ENCODE measurements around the gene ENDOV. TPM values are rescaled to one million over a fixed set of nuclear protein-coding genes. Genes with fewer than 3 reads are reported as not detected.

Gene ENDOV
- polyA plus RNA-seq, 1 donor (not counting 4 experiments of a cell fraction or from before 2014, with no cell fraction given) = 10.9 TPM

DNA sequence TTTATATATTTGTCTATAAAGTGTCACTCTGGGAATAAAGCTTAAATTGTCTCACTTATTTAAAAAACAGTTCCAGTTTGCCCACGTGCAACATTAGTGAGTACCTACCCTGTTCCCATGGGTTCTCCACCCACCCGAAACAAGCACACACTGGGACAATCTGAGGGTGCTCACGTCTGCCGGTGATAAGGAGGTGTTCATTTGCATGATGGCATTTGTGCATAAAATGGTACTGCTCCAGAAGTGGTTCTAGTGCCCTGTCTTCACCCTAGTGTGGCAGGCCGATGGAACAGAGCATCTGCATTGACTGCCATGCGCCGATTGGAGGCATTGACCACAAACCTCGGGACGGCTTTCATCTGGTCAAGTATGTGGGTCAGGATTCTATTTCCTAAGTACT, 35.6 kb upstream of the ENDOV start:
- no peak for FAIRE-seq
- Histone ChIP-seq H3K36me3 (ENCODE audit: control insufficient read depth in 2 of 2, extremely low read depth in 1 of 2, insufficient read depth in 2 of 2, low read length in 2 of 2) (peaks cover 49 to 52% of the 10 kb centered on the region in 2 experiments), H3K27ac (ENCODE audit: control insufficient read depth, insufficient read depth, low read length) (no peak overlapping the region), H4K20me1 (ENCODE audit: control insufficient read depth, extremely low read depth, insufficient read depth, low read length) (no peaks in the 10 kb centered on the region), H3K9me1 (ENCODE audit: control insufficient read depth, extremely low read depth, insufficient read depth, low read length) (no peaks in the 10 kb centered on the region), H2AFZ (ENCODE audit: control insufficient read depth, low read length) (no peak overlapping the region), H3K4me1 (ENCODE audit: control insufficient read depth, extremely low read depth, insufficient read depth, low read length) (no peaks in the 10 kb centered on the region), H3K4me2 (ENCODE audit: control insufficient read depth, extremely low read depth, insufficient read depth, low read depth, low read length) (no peak overlapping the region), H3K9ac (ENCODE audit: control insufficient read depth, extremely low read depth, insufficient read depth, low read length) (no peak overlapping the region), H3K9me3 (ENCODE audit: control insufficient read depth, low read depth, low read length) (no peaks in the 10 kb centered on the region), H3K27me3 (ENCODE audit: control insufficient read depth, extremely low read depth, insufficient read depth, low read length) (no peaks in the 10 kb centered on the region), H3K79me2 (ENCODE audit: control insufficient read depth, insufficient read depth, low read length) (no peaks in the 10 kb centered on the region), H3K4me3 (ENCODE audit: control insufficient read depth in 2 of 3, extremely low read depth in 1 of 3, insufficient read depth in 2 of 3, low read depth in 1 of 3, low read length in 3 of 3) (no peak overlapping the region)
- TF ChIP-seq EZH2 (IDR thresholded peaks at IDR 0.05; ENCODE audit: low read length) = no peak
- TF ChIP-seq, protein P1, sequence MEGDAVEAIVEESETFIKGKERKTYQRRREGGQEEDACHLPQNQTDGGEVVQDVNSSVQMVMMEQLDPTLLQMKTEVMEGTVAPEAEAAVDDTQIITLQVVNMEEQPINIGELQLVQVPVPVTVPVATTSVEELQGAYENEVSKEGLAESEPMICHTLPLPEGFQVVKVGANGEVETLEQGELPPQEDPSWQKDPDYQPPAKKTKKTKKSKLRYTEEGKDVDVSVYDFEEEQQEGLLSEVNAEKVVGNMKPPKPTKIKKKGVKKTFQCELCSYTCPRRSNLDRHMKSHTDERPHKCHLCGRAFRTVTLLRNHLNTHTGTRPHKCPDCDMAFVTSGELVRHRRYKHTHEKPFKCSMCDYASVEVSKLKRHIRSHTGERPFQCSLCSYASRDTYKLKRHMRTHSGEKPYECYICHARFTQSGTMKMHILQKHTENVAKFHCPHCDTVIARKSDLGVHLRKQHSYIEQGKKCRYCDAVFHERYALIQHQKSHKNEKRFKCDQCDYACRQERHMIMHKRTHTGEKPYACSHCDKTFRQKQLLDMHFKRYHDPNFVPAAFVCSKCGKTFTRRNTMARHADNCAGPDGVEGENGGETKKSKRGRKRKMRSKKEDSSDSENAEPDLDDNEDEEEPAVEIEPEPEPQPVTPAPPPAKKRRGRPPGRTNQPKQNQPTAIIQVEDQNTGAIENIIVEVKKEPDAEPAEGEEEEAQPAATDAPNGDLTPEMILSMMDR (optimal IDR thresholded peaks at IDR 0.05 in 1 of 3, IDR thresholded peaks at IDR 0.05 in 1 of 3, conservative IDR thresholded peaks at IDR 0.05 in 1 of 3; ENCODE audit: extremely low read depth in 1 of 3, insufficient read depth in 2 of 3, low read length in 3 of 3) = no peak
- dilution Hi-C loops (cut with MboI; ENCODE audit: extremely low pct_ligation_motif_present, low sequenced_read_pairs) = no loop called here
- DNase-seq (ENCODE audit: low read depth, low spot score) = no peak

DNA sequence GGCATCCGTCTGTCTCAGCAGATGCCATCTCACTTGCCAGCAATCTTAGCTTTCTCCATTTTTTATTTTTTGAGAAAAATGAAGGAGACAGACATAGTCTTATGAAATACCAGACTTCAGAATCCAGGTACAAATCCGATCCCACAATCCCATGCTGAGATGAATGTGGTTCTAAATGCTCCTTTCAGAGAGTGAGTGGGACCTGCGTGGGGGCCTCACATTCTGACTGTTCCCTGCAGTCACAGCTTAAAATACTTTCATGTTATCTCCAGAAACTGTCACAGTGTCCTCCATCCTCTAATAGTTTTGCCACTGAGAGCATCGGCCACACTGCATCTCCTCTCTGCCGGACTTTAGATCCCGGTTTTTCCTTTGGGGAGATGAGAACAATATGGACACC, 34.9 kb upstream of the ENDOV start:
- Histone ChIP-seq H3K36me3 (ENCODE audit: control insufficient read depth in 2 of 2, extremely low read depth in 1 of 2, insufficient read depth in 2 of 2, low read length in 2 of 2) (peaks cover 49 to 56% of the 10 kb centered on the region in 2 experiments), H3K27me3 (ENCODE audit: control insufficient read depth, extremely low read depth, insufficient read depth, low read length) (no peaks in the 10 kb centered on the region), H3K4me3 (ENCODE audit: control insufficient read depth in 2 of 3, extremely low read depth in 1 of 3, insufficient read depth in 2 of 3, low read depth in 1 of 3, low read length in 3 of 3) (no peak overlapping the region), H3K27ac (ENCODE audit: control insufficient read depth, insufficient read depth, low read length) (no peak overlapping the region), H4K20me1 (ENCODE audit: control insufficient read depth, extremely low read depth, insufficient read depth, low read length) (no peaks in the 10 kb centered on the region), H3K4me2 (ENCODE audit: control insufficient read depth, extremely low read depth, insufficient read depth, low read depth, low read length) (no peak overlapping the region), H2AFZ (ENCODE audit: control insufficient read depth, low read length) (no peak overlapping the region), H3K79me2 (ENCODE audit: control insufficient read depth, insufficient read depth, low read length) (no peaks in the 10 kb centered on the region), H3K9me3 (ENCODE audit: control insufficient read depth, low read depth, low read length) (no peaks in the 10 kb centered on the region), H3K9ac (ENCODE audit: control insufficient read depth, extremely low read depth, insufficient read depth, low read length) (no peak overlapping the region), H3K4me1 (ENCODE audit: control insufficient read depth, extremely low read depth, insufficient read depth, low read length) (no peaks in the 10 kb centered on the region), H3K9me1 (ENCODE audit: control insufficient read depth, extremely low read depth, insufficient read depth, low read length) (no peaks in the 10 kb centered on the region)
- DNase-seq (ENCODE audit: low read depth, low spot score) (no peak), FAIRE-seq (no peak)
- TF ChIP-seq EZH2 (IDR thresholded peaks at IDR 0.05; ENCODE audit: low read length) = no peak
- TF ChIP-seq, protein P1 (optimal IDR thresholded peaks at IDR 0.05 in 1 of 3, IDR thresholded peaks at IDR 0.05 in 1 of 3, conservative IDR thresholded peaks at IDR 0.05 in 1 of 3; ENCODE audit: extremely low read depth in 1 of 3, insufficient read depth in 2 of 3, low read length in 3 of 3) = no peak
- dilution Hi-C loops (cut with MboI; ENCODE audit: extremely low pct_ligation_motif_present, low sequenced_read_pairs) = no loop called here
